Measurements from ENCODE around the gene WDR3.

The WDR3 gene

GRCh38 chr1:117929343-117930172, at the start of gene WDR3, which contains the start of gene GDAP2:
Gene WDR3 (plus strand): TSS chr1:117929739. CDS start chr1:117933320, 3,581 bp downstream.
Gene GDAP2 (minus strand): TSS chr1:117929621. CDS start chr1:117920357, 9,264 bp downstream.
- no peak for TF ChIP-seq CTCF (conservative IDR thresholded peaks at IDR 0.05; ENCODE audit: low read length)
- DNase-seq (ENCODE audit: low read depth): peak; percentile 96
- peak within 1 kb of the TSS; percentile 96 for H3K4me3 ChIP-seq (ENCODE audit: low read length)

DNA sequence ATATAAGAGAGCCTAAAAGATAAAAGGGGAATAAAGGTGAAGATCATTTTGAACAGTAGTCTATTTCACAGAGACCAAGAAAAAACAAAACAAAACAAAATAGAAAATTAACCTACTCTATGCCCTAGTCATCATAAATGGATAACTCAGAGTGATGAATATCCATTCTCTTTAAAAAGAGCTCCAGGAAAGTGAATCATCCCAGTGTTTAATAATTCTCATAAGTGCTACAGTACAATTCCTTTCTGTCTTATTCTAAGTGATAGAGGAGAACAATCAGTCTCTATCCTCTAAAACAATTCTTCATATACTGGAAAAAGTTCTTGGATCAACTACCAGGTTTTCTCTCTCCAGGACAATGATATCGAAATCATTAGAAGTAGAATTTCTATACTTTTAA, 45.9 kb upstream of the WDR3 start:
- TF ChIP-seq CTCF (conservative IDR thresholded peaks at IDR 0.05; ENCODE audit: low read length): no peak
- DNase-seq (ENCODE audit: low read depth): no peak
- H3K4me3 ChIP-seq (ENCODE audit: low read length): no peak overlapping the region

GRCh38 chr1:117886101-117886795, 43.3 kb upstream of the WDR3 start:
- TF ChIP-seq CTCF (conservative IDR thresholded peaks at IDR 0.05; ENCODE audit: low read length): no peak
- DNase-seq (ENCODE audit: low read depth): peak; percentile 65
- no peak overlapping the region for H3K4me3 ChIP-seq (ENCODE audit: low read length)

GRCh38 chr1:117890452-117890851, 39.1 kb upstream of the WDR3 start:
- DNase-seq (ENCODE audit: low read depth): no peak
- H3K4me3 ChIP-seq (ENCODE audit: low read length): no peak overlapping the region
- no peak for TF ChIP-seq CTCF (conservative IDR thresholded peaks at IDR 0.05; ENCODE audit: low read length)

DNA sequence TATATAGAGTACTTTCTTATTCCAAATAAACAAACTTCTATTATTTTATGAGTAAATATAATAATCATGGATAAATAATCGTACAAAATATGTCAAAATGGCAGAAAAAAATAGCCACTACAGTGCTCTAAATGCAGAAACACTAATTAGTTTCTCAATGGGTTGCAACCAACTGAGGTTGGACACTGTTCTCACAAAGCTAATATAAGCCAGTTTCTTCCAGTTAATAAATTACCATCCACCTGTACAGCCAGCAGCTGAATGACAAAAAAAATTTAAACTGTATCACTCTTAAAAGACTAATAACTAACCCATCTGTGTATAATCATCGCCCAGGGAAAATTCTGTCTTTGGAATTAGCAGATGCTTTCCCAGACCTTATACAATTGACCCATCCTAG, 37.0 kb upstream of the WDR3 start:
- no peak for TF ChIP-seq CTCF (conservative IDR thresholded peaks at IDR 0.05; ENCODE audit: low read length)
- no peak for DNase-seq (ENCODE audit: low read depth)
- H3K4me3 ChIP-seq (ENCODE audit: low read length): no peak overlapping the region

DNA sequence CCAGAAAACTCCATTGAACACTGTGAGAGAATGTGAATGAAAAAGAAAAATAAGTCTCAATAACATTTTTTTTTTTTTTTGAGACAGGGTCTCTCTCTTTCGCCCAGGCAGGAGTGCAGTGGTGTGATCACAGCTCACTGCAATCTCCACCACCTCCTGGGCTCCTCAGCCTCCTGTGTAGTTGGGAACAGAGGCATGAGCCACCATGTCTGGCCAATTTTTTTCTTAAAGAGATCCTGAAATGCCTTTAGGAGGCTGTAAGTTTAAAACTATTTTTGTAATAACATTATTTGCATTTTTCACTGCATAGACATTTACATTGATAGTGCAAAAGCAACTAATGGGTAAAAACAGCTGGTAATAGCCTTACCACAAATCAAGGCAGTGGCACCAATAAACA, 35.5 kb upstream of the WDR3 start:
- no peak for DNase-seq (ENCODE audit: low read depth)
- TF ChIP-seq CTCF (conservative IDR thresholded peaks at IDR 0.05; ENCODE audit: low read length): no peak
- no peak overlapping the region for H3K4me3 ChIP-seq (ENCODE audit: low read length)

Measured in AG10803 (cell line).